HG03139 (cell line): Measurements from ENCODE around the gene ZSCAN31.
"Not testable (repeated sequence)": the region's sequence is repeated elsewhere in the genome, so short reads cannot be mapped to it uniquely, and the experiment has no call there.

Source experiments
- ATAC-seq: cut with Tn5 transposase; IDR thresholded peaks from one replicate; pipeline ENCODE4 v1.9.1; 2021; ENCODE audit not compliant: unreplicated experiment

ZSCAN31 gene

GRCh38 chr6:28323813-28324424, 12.0 kb downstream of the ZSCAN31 start:
- no peak for ATAC-seq

GRCh38 chr6:28322661-28323060, 13.3 kb downstream of the ZSCAN31 start:
- no peak for ATAC-seq

DNA sequence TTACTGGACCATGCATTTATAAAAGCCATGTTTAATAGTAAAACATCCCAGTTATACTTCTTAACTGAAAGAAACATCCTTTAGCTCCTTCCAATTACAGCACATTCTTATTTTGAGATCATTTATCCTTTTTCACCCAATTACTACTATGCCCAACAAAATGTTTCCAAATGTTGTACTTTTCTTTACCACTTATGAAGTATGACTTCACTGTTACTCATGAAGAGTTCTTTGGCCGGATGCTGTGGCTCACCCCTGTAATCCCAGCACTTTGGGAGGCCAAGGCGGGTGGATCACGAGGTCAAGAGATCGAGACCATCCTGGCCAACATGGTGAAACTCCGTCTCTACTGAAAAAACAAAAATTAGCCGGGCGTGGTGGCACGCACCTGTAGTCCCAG, 18.1 kb downstream of the ZSCAN31 start:
- ATAC-seq: not testable (repeated sequence)

GRCh38 chr6:28315628-28316027, 20.3 kb downstream of the ZSCAN31 start:
- no peak for ATAC-seq

GRCh38 chr6:28312939-28313338, 23.0 kb downstream of the ZSCAN31 start:
- ATAC-seq: no peak

DNA sequence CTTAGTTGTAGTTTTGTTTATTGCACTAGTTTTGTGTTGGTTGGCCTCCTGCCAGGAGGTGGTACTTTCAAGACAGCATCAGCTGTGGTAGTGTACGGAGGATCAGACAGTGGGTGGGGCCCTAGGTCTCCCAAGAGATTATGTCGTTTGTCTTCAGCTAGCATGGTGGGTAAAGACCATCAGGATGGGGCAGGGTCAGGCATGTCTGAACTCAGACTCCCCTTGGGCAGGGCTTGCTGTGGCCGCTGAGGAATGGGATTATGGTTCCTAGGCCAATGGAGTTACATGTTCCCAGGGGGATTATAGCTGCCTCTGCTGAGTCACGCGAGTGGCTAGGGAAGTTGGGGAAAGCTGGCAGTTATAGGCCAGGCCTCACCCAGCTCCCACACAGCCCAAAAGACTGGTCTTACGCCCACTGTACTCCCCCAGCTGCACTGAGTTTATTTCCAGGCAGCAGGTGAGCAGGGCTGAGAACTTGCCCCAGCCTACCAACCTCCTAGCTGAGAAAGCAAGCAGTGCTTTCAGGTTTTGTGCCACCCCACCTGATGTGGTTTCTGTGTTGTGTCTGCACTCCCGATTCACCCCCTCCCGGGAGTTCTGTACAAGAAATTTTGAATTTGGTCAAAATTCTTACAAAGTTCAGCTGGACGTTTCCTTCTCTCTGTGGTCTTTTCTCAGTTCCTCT, 24.7 kb downstream of the ZSCAN31 start:
- no peak for ATAC-seq

- ATAC-seq: not testable (repeated sequence)
Observed at GRCh38 chr6:28306363-28306762, 29.6 kb downstream of the ZSCAN31 start.

GRCh38 chr6:28303570-28303969, 32.4 kb downstream of the ZSCAN31 start:
- ATAC-seq: peak; percentile 80

DNA sequence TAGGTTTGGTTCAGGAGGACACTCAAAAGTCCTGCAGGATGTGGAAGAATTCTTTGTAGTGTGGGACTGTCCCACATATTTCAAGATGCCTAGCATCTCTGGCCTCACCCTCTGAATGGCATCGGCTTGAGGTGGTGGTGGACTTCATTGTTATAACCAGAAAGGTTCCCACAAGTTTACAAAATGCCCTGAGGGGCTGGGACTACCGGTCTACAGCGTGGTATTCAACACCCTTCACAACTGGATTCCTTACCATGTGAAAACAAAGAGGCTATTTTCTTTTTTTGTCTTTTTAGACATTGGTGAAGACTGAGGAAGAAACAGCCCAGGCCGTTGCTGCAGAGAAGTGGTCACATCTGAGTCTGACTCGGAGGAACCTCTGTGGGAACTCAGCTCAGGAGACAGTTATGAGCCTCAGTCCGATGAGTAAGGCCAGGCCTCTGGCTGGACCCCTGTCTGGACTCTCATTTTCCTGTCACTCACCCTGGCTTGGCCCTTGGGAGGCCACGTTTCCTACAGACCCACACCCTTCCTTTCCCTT, 39.4 kb downstream of the ZSCAN31 start:
- no peak for ATAC-seq

- no peak for ATAC-seq
Observed at GRCh38 chr6:28295326-28295725, 40.6 kb downstream of the ZSCAN31 start.

- ATAC-seq: no peak
Observed at GRCh38 chr6:28291573-28291972, 44.4 kb downstream of the ZSCAN31 start.

GRCh38 chr6:28282926-28283325, 53.0 kb downstream of the ZSCAN31 start:
- no peak for ATAC-seq

- peak; percentile 63 for ATAC-seq
Observed at GRCh38 chr6:28281288-28282064, 54.5 kb downstream of the ZSCAN31 start, which contains the start of gene PGBD1. Gene PGBD1, plus strand, starts transcription at chr6:28281572. Its CDS starts 2,242 bp downstream, at chr6:28283814.

DNA sequence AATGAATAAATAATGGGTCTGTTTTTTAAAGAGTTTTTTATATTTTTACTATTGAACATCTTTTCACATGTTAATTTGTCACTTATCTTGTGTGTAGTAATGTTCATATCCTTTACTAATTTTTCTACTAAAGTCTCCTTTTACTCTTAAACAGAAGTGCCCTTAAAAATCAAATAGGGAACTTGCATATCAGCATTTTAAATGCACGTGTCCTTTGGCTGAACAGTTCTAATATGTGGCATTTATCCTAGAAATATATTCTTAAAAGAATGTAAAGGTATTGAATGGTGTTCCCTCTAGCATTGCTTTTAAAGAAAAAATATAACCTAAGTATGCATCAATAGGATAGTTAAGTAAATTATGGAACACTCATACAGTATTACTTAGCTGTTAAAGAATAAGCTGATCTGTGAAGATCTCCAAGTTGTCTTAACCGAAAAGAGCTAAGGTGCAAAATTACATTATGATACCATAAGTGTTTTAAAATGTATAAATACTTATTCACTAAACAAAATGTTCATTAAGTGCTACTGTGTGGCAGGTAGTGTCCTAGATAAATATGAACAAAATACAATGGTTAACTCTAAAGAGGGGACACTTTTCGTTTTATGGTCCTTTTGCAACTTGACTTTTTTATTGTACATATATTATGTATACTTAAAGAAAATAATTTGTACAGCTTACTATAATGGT, 55.2 kb downstream of the ZSCAN31 start:
- ATAC-seq: no peak

DNA sequence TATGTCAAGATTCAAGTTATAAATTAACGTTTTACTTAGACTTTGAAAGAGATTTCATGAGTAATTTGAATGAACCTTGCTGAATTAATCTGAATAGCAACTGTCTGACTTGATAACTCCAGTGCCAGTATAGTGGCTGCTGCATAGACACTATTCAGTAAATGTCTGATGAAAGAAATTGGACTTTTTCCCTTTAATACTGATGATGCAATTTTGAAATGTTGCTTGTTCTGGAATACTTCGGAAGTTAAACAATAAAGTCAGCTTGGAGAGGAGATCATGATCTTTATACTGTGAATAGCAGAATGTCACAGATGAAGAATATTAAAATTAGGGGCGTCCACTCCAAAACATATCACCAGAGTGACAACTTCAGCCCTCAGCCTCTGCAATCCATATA, 58.2 kb downstream of the ZSCAN31 start:
- ATAC-seq: no peak

DNA sequence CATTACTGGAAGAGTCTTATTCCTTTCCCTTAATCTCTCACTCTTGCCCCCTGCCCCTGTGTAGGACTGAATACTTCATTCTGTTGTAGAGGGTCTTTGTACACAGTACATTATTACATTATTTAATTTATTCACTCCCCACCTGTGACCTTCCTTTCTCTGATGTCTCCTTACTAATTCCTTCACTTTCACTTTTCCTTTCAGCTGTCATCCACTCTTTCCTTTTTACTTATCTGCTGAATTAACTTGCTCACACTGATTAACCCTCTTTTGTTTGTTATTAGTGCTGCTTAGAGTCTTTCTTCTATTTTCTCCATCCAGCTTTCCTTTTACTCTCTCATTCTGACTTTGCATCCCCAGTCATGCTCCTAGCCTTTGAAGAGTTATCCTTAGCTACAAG, 61.1 kb downstream of the ZSCAN31 start:
- ATAC-seq: no peak
